ENCODE measurements around the gene EDNRA.

EDNRA gene

DNA sequence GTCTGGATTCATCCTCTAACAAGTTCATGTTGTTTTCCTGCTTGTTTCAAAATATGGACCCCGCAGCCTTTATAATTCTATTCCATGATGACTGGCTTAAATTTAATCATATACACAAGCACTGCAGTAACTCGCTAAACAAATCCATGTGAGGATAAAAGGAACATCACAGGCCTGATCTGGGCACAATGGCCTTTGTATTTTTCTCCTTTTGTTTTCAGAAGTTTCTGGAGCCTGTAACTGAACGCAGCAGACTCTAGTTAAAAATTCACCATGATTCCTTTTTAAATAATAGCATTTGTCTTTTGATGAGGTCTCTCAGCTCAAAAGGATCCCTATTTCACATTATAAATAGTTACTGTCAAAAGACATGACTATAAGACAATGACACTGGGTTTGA, 106.1 kb downstream of the EDNRA start:
- no peak for DNase-seq (ENCODE audit: low read depth in 2 of 2, low spot score in 1 of 2)

DNA sequence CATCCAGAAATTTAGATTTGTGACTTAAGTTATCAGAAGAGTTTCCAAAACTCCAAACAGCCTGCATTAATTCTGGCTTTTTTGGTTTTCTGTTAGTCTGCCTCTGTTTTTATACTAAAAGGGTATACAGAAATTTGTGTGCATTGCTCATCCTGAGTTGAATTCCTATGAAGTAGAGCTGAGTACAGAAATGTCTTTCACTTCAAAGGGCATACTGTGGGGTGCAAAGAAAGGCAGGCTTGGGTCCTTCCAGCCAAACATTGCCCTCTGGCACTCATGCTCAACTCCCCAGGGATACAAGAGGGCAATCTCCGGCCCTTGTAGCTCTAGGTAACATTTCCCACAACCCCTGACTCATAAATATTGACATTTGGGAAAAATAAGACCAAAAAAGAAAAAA, 108.7 kb downstream of the EDNRA start:
- DNase-seq (ENCODE audit: low read depth in 2 of 2, low spot score in 1 of 2), result no peak

DNA sequence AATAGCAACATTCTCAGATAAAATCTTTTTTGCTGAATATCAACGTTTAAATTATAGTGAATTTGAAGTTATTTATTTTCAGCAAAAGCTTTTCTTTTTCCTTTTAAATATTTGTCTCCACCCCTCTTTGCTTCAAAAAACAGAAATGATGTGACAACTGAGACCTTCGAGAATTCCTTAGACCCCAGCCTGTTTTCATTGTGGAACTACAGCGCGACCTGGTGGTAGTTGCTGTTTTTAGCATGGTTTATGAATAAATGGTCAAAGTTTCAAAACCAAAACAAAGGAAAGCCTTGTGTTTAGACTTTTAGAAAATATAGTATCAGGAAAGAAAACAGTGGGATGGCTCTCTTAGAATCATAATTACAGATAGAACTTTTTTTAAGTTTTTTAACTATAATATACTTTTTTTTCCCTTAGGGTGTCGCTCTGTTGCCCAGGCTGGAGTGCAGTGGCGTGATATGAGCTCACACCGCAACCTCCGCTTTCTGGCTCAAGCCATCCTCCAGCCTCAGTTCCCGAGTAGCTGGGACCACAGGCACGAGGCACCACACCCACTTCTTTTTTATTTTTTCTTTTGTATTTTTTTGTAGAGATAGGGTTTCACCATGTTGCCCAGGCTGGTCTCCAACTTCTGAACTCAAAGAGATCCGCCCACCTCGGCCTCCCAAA, 109.5 kb downstream of the EDNRA start:
- DNase-seq (ENCODE audit: low read depth in 2 of 2, low spot score in 1 of 2), result peak in 1 of 2 donors; percentile 12

DNA sequence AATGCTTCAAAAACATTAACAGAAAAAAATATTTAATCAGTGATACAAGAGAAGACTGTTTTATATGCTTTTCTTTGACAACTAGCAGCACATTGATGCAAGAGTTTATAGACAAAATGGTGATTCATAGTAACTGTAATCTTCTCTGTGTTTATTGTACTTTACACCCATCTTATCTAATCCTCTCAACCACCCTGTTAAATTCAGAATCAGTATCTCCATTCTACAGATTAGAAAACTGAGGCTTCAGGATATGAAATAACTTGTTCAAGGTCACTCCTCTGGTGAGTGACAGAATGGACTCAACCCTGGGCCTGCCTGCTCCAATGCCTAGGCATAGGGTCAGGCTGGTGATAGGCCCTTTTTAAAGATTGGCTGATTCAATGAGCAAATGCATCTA, 110.2 kb downstream of the EDNRA start:
- DNase-seq (ENCODE audit: low read depth in 2 of 2, low spot score in 1 of 2), result no peak

DNA sequence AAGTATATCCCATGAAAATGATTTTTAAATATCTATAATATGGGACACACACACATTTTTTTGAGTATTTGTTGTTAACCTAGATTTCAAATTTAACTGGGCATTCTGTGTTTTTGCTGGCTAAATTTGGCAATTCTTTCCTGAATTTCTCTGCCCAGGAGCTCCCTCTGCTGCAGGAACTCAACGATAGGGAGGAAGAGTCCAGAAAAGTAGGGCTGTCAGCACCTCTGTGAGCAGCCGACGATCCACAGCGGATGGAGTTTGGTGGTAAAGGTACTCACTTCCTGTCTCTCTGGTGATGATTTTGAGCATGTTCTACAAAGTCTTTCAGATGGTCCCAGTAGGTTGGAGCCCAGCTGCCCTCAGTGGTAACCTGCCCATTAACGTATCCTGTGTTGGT, 113.2 kb downstream of the EDNRA start:
- no peak for DNase-seq (ENCODE audit: low read depth in 2 of 2, low spot score in 1 of 2)

Measured in stimulated activated CD8-positive, alpha-beta memory T cell treated with anti-CD3 and anti-CD28 coated beads, Interleukin-4, amount 100 ng/mL, for 1 hour (primary cell).